ENCODE results near the gene AFF1. TPM values are rescaled to one million over a fixed set of nuclear protein-coding genes. Genes with fewer than 3 reads are reported as not detected.

Gene AFF1
- total and polyA plus RNA-seq, 2 of the 4 experiments (the other 2 are of a cell fraction) = 7.0 to 9.6 TPM

DNA sequence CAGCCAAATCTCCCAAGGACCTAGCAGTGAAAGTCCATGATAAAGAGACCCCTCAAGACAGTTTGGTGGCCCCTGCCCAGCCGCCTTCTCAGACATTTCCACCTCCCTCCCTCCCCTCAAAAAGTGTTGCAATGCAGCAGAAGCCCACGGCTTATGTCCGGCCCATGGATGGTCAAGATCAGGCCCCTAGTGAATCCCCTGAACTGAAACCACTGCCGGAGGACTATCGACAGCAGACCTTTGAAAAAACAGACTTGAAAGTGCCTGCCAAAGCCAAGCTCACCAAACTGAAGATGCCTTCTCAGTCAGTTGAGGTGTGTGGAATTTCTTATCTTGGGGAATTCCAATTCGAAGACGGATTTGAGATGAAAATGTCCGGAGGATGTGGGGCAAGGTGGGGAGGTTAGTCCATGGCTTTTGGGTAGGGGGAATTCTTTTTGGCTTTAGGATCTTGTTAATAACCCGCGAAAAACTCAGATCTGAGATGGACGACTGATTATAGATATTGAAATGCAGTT lies 112.5 kb downstream of the AFF1 start:
- H3K27me3 ChIP-seq (ENCODE audit: control insufficient read depth, insufficient read depth, low read length) = no peaks in the 10 kb centered on the region
- ATAC-seq (ENCODE audit: low read depth) (no peak), DNase-seq (no peak)
- in situ Hi-C loops (cut with MboI; ENCODE audit: low sequenced_read_pairs) (no loop called here), intact Hi-C loops (cut with micrococcal nuclease) (no loop called here), dilution Hi-C loops (cut with HindIII; ENCODE audit: low sequenced_read_pairs, unreplicated experiment) (no loop called here)
- H2AFZ ChIP-seq (replicated peaks; ENCODE audit: low read length, poor library complexity) = no peak overlapping the region
- no peak overlapping the region for H3K4me2 ChIP-seq (ENCODE audit: low read depth, low read length)
- peaks cover 3% of the 10 kb centered on the region for H3K4me1 ChIP-seq (ENCODE audit: control insufficient read depth, insufficient read depth, low read length)
- H2BK15ac ChIP-seq (ENCODE audit: low read depth, low read length) = no peak overlapping the region
- no peak overlapping the region for H3K27ac ChIP-seq (ENCODE audit: insufficient read depth, low read length)
- no peak overlapping the region for H4K91ac ChIP-seq (ENCODE audit: insufficient read depth, low read depth, low read length)
- no peak overlapping the region for H4K8ac ChIP-seq (ENCODE audit: low read depth in 2 of 2, low read length in 2 of 2)
- TF ChIP-seq, protein P1, sequence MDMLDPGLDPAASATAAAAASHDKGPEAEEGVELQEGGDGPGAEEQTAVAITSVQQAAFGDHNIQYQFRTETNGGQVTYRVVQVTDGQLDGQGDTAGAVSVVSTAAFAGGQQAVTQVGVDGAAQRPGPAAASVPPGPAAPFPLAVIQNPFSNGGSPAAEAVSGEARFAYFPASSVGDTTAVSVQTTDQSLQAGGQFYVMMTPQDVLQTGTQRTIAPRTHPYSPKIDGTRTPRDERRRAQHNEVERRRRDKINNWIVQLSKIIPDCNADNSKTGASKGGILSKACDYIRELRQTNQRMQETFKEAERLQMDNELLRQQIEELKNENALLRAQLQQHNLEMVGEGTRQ (IDR thresholded peaks at IDR 0.05; ENCODE audit: low read depth, low read length) = no peak
- H3K14ac ChIP-seq (replicated peaks; ENCODE audit: low read depth, low read length) = no peak overlapping the region
- no peak overlapping the region for H2AK9ac ChIP-seq (replicated peaks; ENCODE audit: low read depth, low read length, poor library complexity)
- H2AK5ac ChIP-seq (ENCODE audit: low read depth, low read length) = no peak overlapping the region
- no peak overlapping the region for H2BK5ac ChIP-seq (ENCODE audit: low read depth, low read length, poor library complexity, severe bottlenecking)
- H3K4ac ChIP-seq (ENCODE audit: low read depth, low read length) = no peak overlapping the region
- no peak overlapping the region for H3K18ac ChIP-seq (ENCODE audit: low read depth, low read length)
- H3K9me1 ChIP-seq (ENCODE audit: insufficient read depth, low read length) = peaks cover 2% of the 10 kb centered on the region; the same call in 1 of the 2 replicates
- POLR2A ChIA-PET (ENCODE audit: unreplicated experiment) = no interaction called here
- H2BK20ac ChIP-seq (ENCODE audit: low read depth, low read length) = no peak overlapping the region
- BruUV-seq (replicated peaks) = no TSS peak
- H3K36me3 ChIP-seq (ENCODE audit: control insufficient read depth, insufficient read depth, low read length) = peaks cover 10% of the 10 kb centered on the region
- peaks cover 10% of the 10 kb centered on the region; the same call in 1 of the 2 replicates for H4K20me1 ChIP-seq (ENCODE audit: insufficient read depth, low read length)
- CTCF ChIA-PET = no interaction called here
- no peak overlapping the region for H4K5ac ChIP-seq (ENCODE audit: low read depth, low read length)
- no peak overlapping the region for H3K23ac ChIP-seq (ENCODE audit: low read depth, low read length)
- no peaks in the 10 kb centered on the region for H3K9me3 ChIP-seq (ENCODE audit: control insufficient read depth, insufficient read depth, low read length)
- H3K56ac ChIP-seq (ENCODE audit: extremely low read depth, insufficient read depth, low read length) = no peak overlapping the region
- H3K79me1 ChIP-seq (ENCODE audit: low read depth in 1 of 2, low read length in 2 of 2) = peaks cover 42 to 63% of the 10 kb centered on the region in 2 experiments
- no peak overlapping the region for H3K9ac ChIP-seq (ENCODE audit: low read depth, low read length)
- H2BK120ac ChIP-seq (ENCODE audit: low read depth, low read length) = no peak overlapping the region
- no peak overlapping the region for H3K4me3 ChIP-seq (ENCODE audit: insufficient read depth, low read depth, low read length)
- 95% methylated on average over 3 of the region's 11 CpGs; no CpG with 5 or more reads in 1 of the 2 experiments for WGBS, 2 experiments (ENCODE audit: extremely low coverage in 2 of 2, insufficient read length in 1 of 2)

All from IMR-90 (cell line).